ENCODE measurements around the gene SPRN. TPM values are rescaled to one million over a fixed set of nuclear protein-coding genes. Genes with fewer than 3 reads are reported as not detected.
"Not testable (repeated sequence)": the region's sequence is repeated elsewhere in the genome, so short reads cannot be mapped to it uniquely, and the experiment has no call there.

The SPRN gene
- total RNA-seq, 1 experiment from 2014 or later: not detected

GRCh38 chr10:133386951-133387350 is 37.5 kb downstream of the SPRN start:
- DNase-seq (ENCODE audit: low spot score): not testable (repeated sequence)

GRCh38 chr10:133385214-133385613 is 39.2 kb downstream of the SPRN start:
- no peak for DNase-seq (ENCODE audit: low spot score)

- DNase-seq (ENCODE audit: low spot score): no peak
Measured at GRCh38 chr10:133384071-133384470, 40.4 kb downstream of the SPRN start.

GRCh38 chr10:133383551-133383950 is 40.9 kb downstream of the SPRN start:
- no peak for DNase-seq (ENCODE audit: low spot score)

GRCh38 chr10:133381036-133381435 is 43.4 kb downstream of the SPRN start:
- no peak for DNase-seq (ENCODE audit: low spot score)

- no peak for DNase-seq (ENCODE audit: low spot score)
Measured at GRCh38 chr10:133379801-133380666, 44.4 kb downstream of the SPRN start.

- no peak for DNase-seq (ENCODE audit: low spot score)
Measured at GRCh38 chr10:133379152-133379800, 45.1 kb downstream of the SPRN start, which contains the start of gene PAOX. TSS of gene PAOX (plus strand) at chr10:133379262. CDS start at chr10:133379317, 55 bp downstream.

GRCh38 chr10:133378251-133379096 is 46.0 kb downstream of the SPRN start:
- DNase-seq (ENCODE audit: low spot score): peak; percentile 8

GRCh38 chr10:133377818-133378250 is 46.6 kb downstream of the SPRN start:
- no peak for DNase-seq (ENCODE audit: low spot score)

GRCh38 chr10:133377025-133377817 is 47.2 kb downstream of the SPRN start:
- DNase-seq (ENCODE audit: low spot score): no peak

- not testable (repeated sequence) for DNase-seq (ENCODE audit: low spot score)
Measured at GRCh38 chr10:133376183-133376582, 48.2 kb downstream of the SPRN start.

- DNase-seq (ENCODE audit: low spot score): no peak
Measured at GRCh38 chr10:133375357-133376115, 48.9 kb downstream of the SPRN start.

- peak; percentile 72 for DNase-seq (ENCODE audit: low spot score)
Measured at GRCh38 chr10:133373174-133374090, 51.0 kb downstream of the SPRN start, which contains the start of gene ECHS1. TSS of gene ECHS1 (minus strand) at chr10:133373354. CDS start at chr10:133373333, 21 bp downstream.

- no peak for DNase-seq (ENCODE audit: low spot score)
Measured at GRCh38 chr10:133372507-133372906, 51.9 kb downstream of the SPRN start.

Other genes with a start within 250 kb of the SPRN start
- not detected in 2 replicates for gene UTF1, start 194.4 kb downstream of the SPRN start, total RNA-seq (2014; rRNA removed; shearing (Covaris generic))
- gene VENTX, start 186.8 kb downstream of the SPRN start, total RNA-seq (2014; rRNA removed; shearing (Covaris generic)): not detected in 2 replicates
- gene ADAM8, start 147.8 kb downstream of the SPRN start, total RNA-seq (2014; rRNA removed; shearing (Covaris generic)): 0.31 and 0.93 TPM in 2 replicates
- 29.3 and 35.9 TPM in 2 replicates for gene TUBGCP2, start 115.8 kb downstream of the SPRN start, total RNA-seq (2014; rRNA removed; shearing (Covaris generic))
- 13.4 and 26.6 TPM in 2 replicates for gene ZNF511, start 115.7 kb downstream of the SPRN start, total RNA-seq (2014; rRNA removed; shearing (Covaris generic))
- gene CALY, start 87.7 kb downstream of the SPRN start, total RNA-seq (2014; rRNA removed; shearing (Covaris generic)): not detected in 2 replicates
- 0.60 TPM in 1 of 2 replicates, not detected in the other for gene PRAP1, start 77.3 kb downstream of the SPRN start, total RNA-seq (2014; rRNA removed; shearing (Covaris generic))
- gene FUOM, start 66.6 kb downstream of the SPRN start, total RNA-seq (2014; rRNA removed; shearing (Covaris generic)): 6.6 and 9.6 TPM in 2 replicates
- 102 and 108 TPM in 2 replicates for gene ECHS1, start 51.3 kb downstream of the SPRN start, total RNA-seq (2014; rRNA removed; shearing (Covaris generic))
- 5.3 and 6.1 TPM in 2 replicates for gene PAOX, start 45.4 kb downstream of the SPRN start, total RNA-seq (2014; rRNA removed; shearing (Covaris generic))
- gene MTG1, start 30.5 kb downstream of the SPRN start, total RNA-seq (2014; rRNA removed; shearing (Covaris generic)): 13.7 and 20.4 TPM in 2 replicates
- gene SCART1, start 29.3 kb upstream of the SPRN start, total RNA-seq (2014; rRNA removed; shearing (Covaris generic)): not detected in 2 replicates
- gene CYP2E1, start 102.7 kb upstream of the SPRN start, total RNA-seq (2014; rRNA removed; shearing (Covaris generic)): not detected in 2 replicates
- not detected in 2 replicates for gene SYCE1, start 141.0 kb upstream of the SPRN start, total RNA-seq (2014; rRNA removed; shearing (Covaris generic))
- gene FRG2B, start 202.2 kb upstream of the SPRN start, total RNA-seq (2014; rRNA removed; shearing (Covaris generic)): not detected in 2 replicates

Measured in A172 (cell line).